ACC112 (cell line): ENCODE data around the gene STXBP6.

Experiments
- H2AFZ ChIP-seq: fragments of 200-600 bp; sonication (generic); one replicate; pipeline ENCODE4 v1.6.0; 2017; ENCODE audit warnings: antibody characterized with exemption, low read length; ENCODE audit not compliant: unreplicated experiment
- H3K27ac ChIP-seq: fragments of 200-600 bp; sonication (generic); 2 replicates; pipeline ENCODE4 v1.5.1; 2014; ENCODE audit warnings: low read depth, mild to moderate bottlenecking, antibody characterized with exemption, low read length, moderate library complexity
- H3K27me3 ChIP-seq: fragments of 200-600 bp; sonication (generic); 2 replicates; pipeline ENCODE4 v1.6.1; 2014; ENCODE audit warnings: mild to moderate bottlenecking, antibody characterized with exemption, low read length, moderate library complexity, mixed read lengths; ENCODE audit not compliant: insufficient read depth
- H3K36me3 ChIP-seq: fragments of 200-600 bp; sonication (generic); 2 replicates; pipeline ENCODE4 v1.6.1; 2016; ENCODE audit warnings: mild to moderate bottlenecking, antibody characterized with exemption, low read length, moderate library complexity, mixed read lengths; ENCODE audit not compliant: insufficient read depth
- H3K4me1 ChIP-seq: fragments of 200-600 bp; sonication (generic); one replicate; pipeline ENCODE4 v1.6.1; 2016; ENCODE audit warnings: low read length, mixed read lengths; ENCODE audit not compliant: insufficient read depth, unreplicated experiment, control insufficient read depth
- H3K4me3 ChIP-seq: fragments of 200-600 bp; sonication (generic); 2 replicates; pipeline ENCODE4 v1.5.1; 2014; ENCODE audit warnings: mild to moderate bottlenecking, low read depth, low read length
- H3K79me2 ChIP-seq: fragments of 200-600 bp; sonication (generic); one replicate; pipeline ENCODE4 v1.6.0; 2016; ENCODE audit warnings: low read length; ENCODE audit not compliant: control insufficient read depth, unreplicated experiment, insufficient read depth

STXBP6 gene

GRCh38 chr14:24887623-24888304 lies 162.2 kb downstream of the STXBP6 start:
- H3K4me1 ChIP-seq = no peaks in the 10 kb centered on the region
- no peaks in the 10 kb centered on the region for H3K79me2 ChIP-seq
- no peak overlapping the region for H2AFZ ChIP-seq
- H3K27me3 ChIP-seq = no peaks in the 10 kb centered on the region
- H3K36me3 ChIP-seq = no peaks in the 10 kb centered on the region
- H3K4me3 ChIP-seq = no peak overlapping the region
- H3K27ac ChIP-seq = no peak overlapping the region

- H3K79me2 ChIP-seq = no peaks in the 10 kb centered on the region
- H3K27me3 ChIP-seq = no peaks in the 10 kb centered on the region
- H2AFZ ChIP-seq = no peak overlapping the region
- no peaks in the 10 kb centered on the region for H3K36me3 ChIP-seq
- no peak overlapping the region for H3K27ac ChIP-seq
- no peaks in the 10 kb centered on the region for H3K4me1 ChIP-seq
- H3K4me3 ChIP-seq = no peak overlapping the region
These were observed 164.5 kb downstream of the STXBP6 start for GRCh38 chr14:24885410-24885913.

GRCh38 chr14:24883576-24883975 lies 166.4 kb downstream of the STXBP6 start:
- no peaks in the 10 kb centered on the region for H3K36me3 ChIP-seq
- H3K4me3 ChIP-seq = no peak overlapping the region
- no peak overlapping the region for H2AFZ ChIP-seq
- no peaks in the 10 kb centered on the region for H3K4me1 ChIP-seq
- H3K79me2 ChIP-seq = no peaks in the 10 kb centered on the region
- no peaks in the 10 kb centered on the region for H3K27me3 ChIP-seq
- no peak overlapping the region for H3K27ac ChIP-seq

GRCh38 chr14:24881116-24881893 lies 168.6 kb downstream of the STXBP6 start:
- Histone ChIP-seq H3K4me3 (no peak overlapping the region), H3K27me3 (no peaks in the 10 kb centered on the region), H3K79me2 (no peaks in the 10 kb centered on the region), H3K36me3 (no peaks in the 10 kb centered on the region), H3K4me1 (no peaks in the 10 kb centered on the region), H2AFZ (no peak overlapping the region), H3K27ac (no peak overlapping the region)

- Histone ChIP-seq H3K36me3 (no peaks in the 10 kb centered on the region), H3K27me3 (no peaks in the 10 kb centered on the region), H3K79me2 (no peaks in the 10 kb centered on the region), H3K27ac (no peak overlapping the region), H3K4me3 (no peak overlapping the region), H3K4me1 (no peaks in the 10 kb centered on the region), H2AFZ (no peak overlapping the region)
These were observed 169.3 kb downstream of the STXBP6 start for GRCh38 chr14:24880689-24881088.

GRCh38 chr14:24879661-24880386 lies 170.1 kb downstream of the STXBP6 start:
- Histone ChIP-seq H3K4me3 (no peak overlapping the region), H3K79me2 (no peaks in the 10 kb centered on the region), H3K27me3 (no peaks in the 10 kb centered on the region), H3K4me1 (no peaks in the 10 kb centered on the region), H3K36me3 (no peaks in the 10 kb centered on the region), H2AFZ (no peak overlapping the region), H3K27ac (no peak overlapping the region)

GRCh38 chr14:24876996-24877395 lies 173.0 kb downstream of the STXBP6 start:
- H3K36me3 ChIP-seq = no peaks in the 10 kb centered on the region
- no peak overlapping the region for H3K4me3 ChIP-seq

GRCh38 chr14:24875991-24876878 lies 173.7 kb downstream of the STXBP6 start:
- H3K4me3 ChIP-seq = no peak overlapping the region
- H2AFZ ChIP-seq = no peak overlapping the region
- no peaks in the 10 kb centered on the region for H3K79me2 ChIP-seq
- no peaks in the 10 kb centered on the region for H3K4me1 ChIP-seq
- no peak overlapping the region for H3K27ac ChIP-seq
- H3K36me3 ChIP-seq = no peaks in the 10 kb centered on the region
- no peaks in the 10 kb centered on the region for H3K27me3 ChIP-seq

More at GRCh38 chr14:24876996-24877395, 173.0 kb downstream of the STXBP6 start:
- no peaks in the 10 kb centered on the region for H3K4me1 ChIP-seq
- H3K27me3 ChIP-seq = no peaks in the 10 kb centered on the region
- H3K79me2 ChIP-seq = no peaks in the 10 kb centered on the region
- H3K27ac ChIP-seq = no peak overlapping the region
- H2AFZ ChIP-seq = no peak overlapping the region

GRCh38 chr14:24875203-24875838 lies 174.6 kb downstream of the STXBP6 start:
- H3K27me3 ChIP-seq = no peaks in the 10 kb centered on the region
- H2AFZ ChIP-seq = no peak overlapping the region
- H3K27ac ChIP-seq = no peak overlapping the region
- no peak overlapping the region for H3K4me3 ChIP-seq
- H3K79me2 ChIP-seq = no peaks in the 10 kb centered on the region
- H3K36me3 ChIP-seq = no peaks in the 10 kb centered on the region
- no peaks in the 10 kb centered on the region for H3K4me1 ChIP-seq
